Activated CD8-positive, alpha-beta memory T cell treated with anti-CD3 and anti-CD28 coated beads for 48 hours (primary cell): ENCODE data around the gene OPN1MW2.
"Not testable (repeated sequence)": the region's sequence is repeated elsewhere in the genome, so short reads cannot be mapped to it uniquely, and the experiment has no call there.

Source experiments
- DNase-seq, 3 experiments: peaks; one replicate each; pipeline ENCODE4 v3.0.0-alpha.2; 2020; ENCODE audit warnings: low read depth in 2 of 3, low spot score in 2 of 3

The OPN1MW2 gene

GRCh38 chrX:154263072-154263471 is 43.5 kb downstream of the OPN1MW2 start:
- not testable (repeated sequence) for DNase-seq

DNA sequence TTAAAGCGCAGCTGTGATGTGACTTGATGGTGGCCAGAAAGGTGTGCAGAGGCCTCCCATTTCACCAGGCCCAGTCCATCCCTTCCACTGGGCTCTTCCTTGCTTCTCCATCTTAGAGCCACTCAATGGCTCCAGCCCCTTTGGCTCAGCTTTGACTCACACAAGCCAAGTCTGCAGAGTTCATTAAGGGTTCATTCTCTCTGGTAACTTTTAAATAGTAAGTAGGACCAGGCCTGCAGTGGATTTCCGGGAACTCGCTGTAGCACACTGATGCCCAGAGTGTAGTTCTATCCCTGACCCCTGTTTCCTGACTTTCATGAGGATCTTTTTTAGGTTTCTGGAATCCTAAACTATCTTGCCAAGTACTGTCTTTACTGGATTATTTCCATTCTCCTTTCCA is 49.7 kb downstream of the OPN1MW2 start:
- not testable (repeated sequence) for DNase-seq
